Pancreas (tissue), 10 donors: ENCODE data around the gene CACNB1. TPM values are rescaled to one million over a fixed set of nuclear protein-coding genes. Genes with fewer than 3 reads are reported as not detected.

Experiments
- ATAC-seq, 4 donors: fragments of 200-7000 bp; cut with Tn5 transposase; one replicate each; pipeline versions ENCODE4 v1.8.0 to v1.9.1; 2020; ENCODE audit warnings: mild to moderate bottlenecking in 4 of 4, moderate library complexity in 4 of 4
- DNase-seq, 6 donors: peaks; one replicate each; pipeline ENCODE4 v3.0.0-alpha.2; 2020
- FAIRE-seq: peaks from 2 replicates; lab custom pipeline; 2012; peaks lifted over from hg19 to GRCh38; lab: Jason Lieb, UNC
- H3K27ac ChIP-seq, 4 donors: fragments of 200-600 bp; sonication (generic); 1 replicate in 3 of 4; 2 replicates in 1 of 4; pipeline versions ENCODE4 v1.5.0 to v1.8.0; 2020
- H3K27me3 ChIP-seq, 4 donors: fragments of 200-600 bp; one replicate each; pipeline ENCODE4 v1.8.0; 2021
- H3K36me3 ChIP-seq, 3 donors: fragments of 200-600 bp; sonication (generic) in 1 of 3; one replicate each; pipeline versions ENCODE4 v1.5.0 to v1.8.0; 2020 to 2021
- H3K4me1 ChIP-seq, 3 donors: fragments of 200-600 bp; one replicate each; pipeline ENCODE4 v1.8.0; 2021
- H3K4me3 ChIP-seq, 4 donors: fragments of 200-600 bp; sonication (generic) in 2 of 4; one replicate each; pipeline versions ENCODE4 v1.5.0 to v1.8.0; 2020 to 2021
- H3K9me3 ChIP-seq, 4 donors: fragments of 200-600 bp; one replicate each; pipeline ENCODE4 v1.8.0; 2021
- CTCF ChIP-seq, 4 donors: fragments of 200-600 bp; sonication (generic) in 3 of 4; IDR thresholded peaks; one replicate each; pipeline versions ENCODE4 v1.5.0 to v1.8.0; 2021; ENCODE audit warnings: antibody characterized with exemption in 4 of 4
- WGBS, 2 donors: extraction: QIAGEN DNeasy Blood & Tissue Kit; methylation state at CpG; one replicate each; pipeline ENCODE4 v1.1.7; 2013; 5-methylcytosine and 5-hydroxymethylcytosine counted together
- intact Hi-C, 3 donors: fragments of 100-400 bp; cut with DNase I; formaldehyde crosslinking; loops; one replicate each; pipeline versions ENCODE4 v1.11.1 to v1.14.2; 2022
- polyA plus RNA-seq, 2 donors: library from polyadenylated mRNA; stranded (reverse); fragments of 200-250 nt; gene quantifications; one replicate each; pipeline ENCODE4 v1.2.3, GENCODE V29; 2013
- total RNA-seq, 6 donors: library from RNA; stranded (reverse); fragmentation: NEBNext Ultra II Directional in 4 of 6; extraction: Animal tissue kit (Norgen Biotek cat#: 25700) in 4 of 6; gene quantifications; one replicate each; pipeline versions ENCODE4 v1.2.1 to v1.2.4, GENCODE V29; 2021 to 2023
- donor health status: healthy with polysubstance abuse.
- donor health status: DM: no; HTN: no; CAD: no; lungs with moderate emphysema.
- donor health status: DM: no; HTN: no; CAD: no.
- donor health status: control.
- donor health status: control.
- donor health status: Bipolar disorder and iron deficiency.
- donor health status: DM: yes; HTN: yes; CAD: no.
- donor health status: DM: no; HTN: no; CAD: no.
- donor health status: DM: no; HTN: no; CAD: no.
- donor health status: DM: yes; HTN: yes; CAD: no.

CACNB1 gene
- total and polyA plus RNA-seq, 8 donors, result 1.8 to 6.8 (median 2.9) TPM

GRCh38 chr17:39193346-39193745 lies 4.1 kb downstream of the CACNB1 start:
- DNase-seq (no peak), ATAC-seq (no peak), FAIRE-seq (no peak)
- H3K4me3 ChIP-seq, result no peak overlapping the region
- TF ChIP-seq CTCF (IDR thresholded peaks at IDR 0.05), result no peak
- 81% methylated on average over 10 of the region's 10 CpGs for WGBS, 2 donors
- no peaks in the 10 kb centered on the region for H3K9me3 ChIP-seq
- H3K27ac ChIP-seq, result no peak overlapping the region
- no peaks in the 10 kb centered on the region for H3K27me3 ChIP-seq
- no peaks in the 10 kb centered on the region for H3K36me3 ChIP-seq
- no peaks in the 10 kb centered on the region for H3K4me1 ChIP-seq
- intact Hi-C loops, result no loop called here

GRCh38 chr17:39192901-39193300 lies 4.6 kb downstream of the CACNB1 start:
- WGBS, 2 donors, result 92% methylated on average over 15 to 16 of the region's 16 CpGs
- TF ChIP-seq CTCF (IDR thresholded peaks at IDR 0.05), result no peak
- no peak overlapping the region for H3K27ac ChIP-seq
- DNase-seq, result no peak
- H3K27me3 ChIP-seq, result no peaks in the 10 kb centered on the region
- no peak overlapping the region for H3K4me3 ChIP-seq
- H3K4me1 ChIP-seq, result no peaks in the 10 kb centered on the region
- no peaks in the 10 kb centered on the region for H3K9me3 ChIP-seq
- ATAC-seq, result no peak
- no peak for FAIRE-seq
- H3K36me3 ChIP-seq, result no peaks in the 10 kb centered on the region
- intact Hi-C loops, result no loop called here

- no peaks in the 10 kb centered on the region for H3K9me3 ChIP-seq
- H3K36me3 ChIP-seq, result no peaks in the 10 kb centered on the region
- no peak overlapping the region for H3K27ac ChIP-seq
- FAIRE-seq (no peak), ATAC-seq (no peak), DNase-seq (no peak)
- no peak for TF ChIP-seq CTCF (IDR thresholded peaks at IDR 0.05)
- H3K27me3 ChIP-seq, result no peaks in the 10 kb centered on the region
- no peaks in the 10 kb centered on the region for H3K4me1 ChIP-seq
- intact Hi-C loops, result no loop called here
- 86 to 88% methylated on average over 9 of the region's 9 CpGs for WGBS, 2 donors
- no peak overlapping the region for H3K4me3 ChIP-seq
Observed at GRCh38 chr17:39191750-39192510, 5.5 kb downstream of the CACNB1 start.

- DNase-seq, result no peak
- Histone ChIP-seq H3K4me3 (no peak overlapping the region), H3K27me3 (no peaks in the 10 kb centered on the region), H3K36me3 (no peaks in the 10 kb centered on the region), H3K4me1 (no peaks in the 10 kb centered on the region), H3K27ac (no peak overlapping the region), H3K9me3 (no peaks in the 10 kb centered on the region)
- 92 to 97% methylated on average over 9 of the region's 9 CpGs for WGBS, 2 donors
- no peak for FAIRE-seq
- no peak for ATAC-seq
- TF ChIP-seq CTCF (IDR thresholded peaks at IDR 0.05), result no peak
- intact Hi-C loops, result no loop called here
Observed at GRCh38 chr17:39187152-39187830, 10.2 kb downstream of the CACNB1 start.
